NT2/D1 (cell line): ENCODE results near the gene TRAPPC2L.

Source experiments
- SUZ12 ChIP-seq: IDR thresholded peaks from 2 replicates; pipeline ENCODE4 v1.6.1; 2011; ENCODE audit not compliant: insufficient read length, insufficient read depth; ENCODE audit errors: extremely low read depth
- YY1 ChIP-seq: IDR thresholded peaks from 2 replicates; pipeline ENCODE4 v1.6.1; 2011; ENCODE audit not compliant: insufficient read length, insufficient read depth
- ZNF274 ChIP-seq: IDR thresholded peaks from 2 replicates; pipeline ENCODE4 v1.6.1; 2011; ENCODE audit warnings: mild to moderate bottlenecking, low read depth, low read length

GRCh38 chr16:88810912-88811768 is 45.8 kb upstream of the TRAPPC2L start:
- TF ChIP-seq ZNF274 (no peak), YY1 (no peak), SUZ12 (no peak)
